DOHH2 (cell line): ENCODE results near the gene STPG1.

ENCODE experiments used
- EZH2phosphoT487 ChIP-seq: fragments of 200-600 bp; sonication (generic); IDR thresholded peaks from 2 replicates; pipeline ENCODE4 v1.6.1; 2017; ENCODE audit warnings: borderline replicate concordance, mild to moderate bottlenecking, antibody characterized with exemption, low read length, moderate library complexity, mixed read lengths
- TF ChIP-seq, protein P1 (sequence below): fragments of 200-600 bp; sonication (generic); IDR thresholded peaks from one replicate; pipeline ENCODE4 v1.5.1; 2014; ENCODE audit warnings: antibody characterized with exemption, mild to moderate bottlenecking, low read depth, low read length; ENCODE audit not compliant: poor library complexity, severe bottlenecking

GRCh38 chr1:24437631-24438396 is 24.2 kb upstream of the STPG1 start:
- TF ChIP-seq, protein P1, sequence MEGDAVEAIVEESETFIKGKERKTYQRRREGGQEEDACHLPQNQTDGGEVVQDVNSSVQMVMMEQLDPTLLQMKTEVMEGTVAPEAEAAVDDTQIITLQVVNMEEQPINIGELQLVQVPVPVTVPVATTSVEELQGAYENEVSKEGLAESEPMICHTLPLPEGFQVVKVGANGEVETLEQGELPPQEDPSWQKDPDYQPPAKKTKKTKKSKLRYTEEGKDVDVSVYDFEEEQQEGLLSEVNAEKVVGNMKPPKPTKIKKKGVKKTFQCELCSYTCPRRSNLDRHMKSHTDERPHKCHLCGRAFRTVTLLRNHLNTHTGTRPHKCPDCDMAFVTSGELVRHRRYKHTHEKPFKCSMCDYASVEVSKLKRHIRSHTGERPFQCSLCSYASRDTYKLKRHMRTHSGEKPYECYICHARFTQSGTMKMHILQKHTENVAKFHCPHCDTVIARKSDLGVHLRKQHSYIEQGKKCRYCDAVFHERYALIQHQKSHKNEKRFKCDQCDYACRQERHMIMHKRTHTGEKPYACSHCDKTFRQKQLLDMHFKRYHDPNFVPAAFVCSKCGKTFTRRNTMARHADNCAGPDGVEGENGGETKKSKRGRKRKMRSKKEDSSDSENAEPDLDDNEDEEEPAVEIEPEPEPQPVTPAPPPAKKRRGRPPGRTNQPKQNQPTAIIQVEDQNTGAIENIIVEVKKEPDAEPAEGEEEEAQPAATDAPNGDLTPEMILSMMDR, result no peak
- no peak for TF ChIP-seq EZH2phosphoT487
